Parathyroid adenoma (tissue), 2 donors: ENCODE measurements around the gene MYOM3.
A peak's percentile ranks its signal among the peaks of the same experiment; 100 is the strongest.

Experiments
- H2AFZ ChIP-seq: fragments of 300-600 bp; sonication (generic); one replicate; pipeline ENCODE4 v1.7.0; 2017; ENCODE audit warnings: antibody characterized with exemption, mild to moderate bottlenecking
- H3K27ac ChIP-seq: fragments of 300-600 bp; sonication (generic); one replicate; pipeline ENCODE4 v1.7.0; 2017
- H3K27me3 ChIP-seq: fragments of 300-600 bp; sonication (generic); one replicate; pipeline ENCODE4 v1.7.0; 2017; ENCODE audit warnings: low read length; ENCODE audit not compliant: control insufficient read depth, insufficient read depth
- H3K36me3 ChIP-seq: fragments of 300-600 bp; sonication (generic); one replicate; pipeline ENCODE4 v1.7.0; 2017; ENCODE audit warnings: low read length; ENCODE audit not compliant: control insufficient read depth, insufficient read depth
- H3K4me1 ChIP-seq: fragments of 300-600 bp; sonication (generic); one replicate; pipeline ENCODE4 v1.7.0; 2017; ENCODE audit warnings: control low read depth
- H3K4me2 ChIP-seq: fragments of 300-600 bp; sonication (generic); one replicate; pipeline ENCODE4 v1.7.0; 2017; ENCODE audit warnings: low read length
- H3K4me3 ChIP-seq: fragments of 300-600 bp; sonication (generic); one replicate; pipeline ENCODE4 v1.7.0; 2017; ENCODE audit warnings: low read depth, low read length
- H3K79me2 ChIP-seq: fragments of 300-600 bp; sonication (generic); one replicate; pipeline ENCODE4 v1.7.0; 2017; ENCODE audit warnings: control low read depth
- H3K9ac ChIP-seq: fragments of 300-600 bp; sonication (generic); one replicate; pipeline ENCODE4 v1.7.0; 2017; ENCODE audit warnings: mild to moderate bottlenecking
- H3K9me3 ChIP-seq: fragments of 300-600 bp; sonication (generic); one replicate; pipeline ENCODE4 v1.7.0; 2017; ENCODE audit warnings: low read length; ENCODE audit not compliant: control insufficient read depth
- TF ChIP-seq, protein P1 (sequence below): fragments of 300-600 bp; sonication (generic); IDR thresholded peaks from one replicate; pipeline ENCODE4 v1.7.0; 2017; ENCODE audit warnings: antibody characterized with exemption, mild to moderate bottlenecking
- donor health status: primary hyperparathyroidism.

MYOM3 gene

DNA sequence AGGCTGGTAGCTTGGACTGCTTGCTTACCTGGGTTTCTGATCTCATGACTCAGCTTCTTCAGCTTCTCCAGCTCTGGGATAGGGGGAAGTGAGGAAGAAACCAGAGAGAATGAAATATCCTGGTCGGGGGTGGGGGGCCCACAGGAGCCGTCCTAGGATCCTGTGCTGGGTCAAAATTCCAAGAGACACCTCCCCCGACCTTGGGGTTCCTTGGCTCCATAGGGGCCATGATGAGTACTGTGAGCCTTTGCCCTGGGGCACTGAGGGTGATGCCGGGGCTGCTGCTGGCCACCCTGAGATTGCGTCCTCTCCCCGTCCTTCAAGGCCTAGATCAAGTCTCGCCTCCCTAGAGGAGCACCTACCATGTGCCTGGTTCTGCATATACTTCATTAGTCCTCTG lies 40.0 kb downstream of the MYOM3 start:
- Histone ChIP-seq H3K27me3 (no peaks in the 10 kb centered on the region), H3K4me1 (no peaks in the 10 kb centered on the region), H3K79me2 (no peaks in the 10 kb centered on the region), H3K4me2 (no peak overlapping the region), H3K9me3 (no peaks in the 10 kb centered on the region), H3K36me3 (no peaks in the 10 kb centered on the region), H3K27ac (no peak overlapping the region), H3K4me3 (no peak overlapping the region), H3K9ac (no peak overlapping the region), H2AFZ (no peak overlapping the region)
- TF ChIP-seq, protein P1, sequence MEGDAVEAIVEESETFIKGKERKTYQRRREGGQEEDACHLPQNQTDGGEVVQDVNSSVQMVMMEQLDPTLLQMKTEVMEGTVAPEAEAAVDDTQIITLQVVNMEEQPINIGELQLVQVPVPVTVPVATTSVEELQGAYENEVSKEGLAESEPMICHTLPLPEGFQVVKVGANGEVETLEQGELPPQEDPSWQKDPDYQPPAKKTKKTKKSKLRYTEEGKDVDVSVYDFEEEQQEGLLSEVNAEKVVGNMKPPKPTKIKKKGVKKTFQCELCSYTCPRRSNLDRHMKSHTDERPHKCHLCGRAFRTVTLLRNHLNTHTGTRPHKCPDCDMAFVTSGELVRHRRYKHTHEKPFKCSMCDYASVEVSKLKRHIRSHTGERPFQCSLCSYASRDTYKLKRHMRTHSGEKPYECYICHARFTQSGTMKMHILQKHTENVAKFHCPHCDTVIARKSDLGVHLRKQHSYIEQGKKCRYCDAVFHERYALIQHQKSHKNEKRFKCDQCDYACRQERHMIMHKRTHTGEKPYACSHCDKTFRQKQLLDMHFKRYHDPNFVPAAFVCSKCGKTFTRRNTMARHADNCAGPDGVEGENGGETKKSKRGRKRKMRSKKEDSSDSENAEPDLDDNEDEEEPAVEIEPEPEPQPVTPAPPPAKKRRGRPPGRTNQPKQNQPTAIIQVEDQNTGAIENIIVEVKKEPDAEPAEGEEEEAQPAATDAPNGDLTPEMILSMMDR = no peak

DNA sequence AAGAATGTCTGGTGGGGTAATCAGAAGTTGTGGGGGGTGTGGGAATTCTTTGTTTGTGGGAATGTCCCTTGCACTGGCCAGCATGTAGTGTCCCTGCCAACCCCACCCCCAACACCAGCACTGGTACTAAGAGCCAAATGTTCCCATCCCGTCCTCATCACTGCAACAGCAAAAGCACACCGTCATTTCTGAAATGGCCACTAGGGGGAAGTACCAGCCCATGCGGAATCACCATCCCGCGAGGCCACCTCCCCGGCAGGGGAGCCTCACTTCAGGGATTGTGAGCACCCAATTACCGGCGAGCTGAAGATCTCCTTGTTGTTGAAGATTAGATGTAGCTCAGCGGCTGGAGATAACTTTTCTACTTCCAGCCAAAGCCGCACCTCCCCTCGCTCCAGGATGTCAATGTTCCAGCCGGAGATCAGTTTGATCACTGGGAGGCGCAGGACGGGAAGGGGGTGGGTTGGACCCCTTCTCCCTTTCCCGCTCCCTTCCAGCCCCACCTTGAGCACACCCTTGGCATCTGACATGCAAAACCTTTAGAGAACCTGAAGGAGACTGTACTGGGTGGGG lies 41.0 kb downstream of the MYOM3 start:
- Histone ChIP-seq H3K27ac (no peak overlapping the region), H3K4me1 (no peaks in the 10 kb centered on the region), H3K9ac (no peak overlapping the region), H3K36me3 (no peaks in the 10 kb centered on the region), H3K4me2 (no peak overlapping the region), H3K79me2 (no peaks in the 10 kb centered on the region), H3K4me3 (no peak overlapping the region), H3K9me3 (no peaks in the 10 kb centered on the region), H3K27me3 (no peaks in the 10 kb centered on the region), H2AFZ (no peak overlapping the region)
- TF ChIP-seq, protein P1 = peak; percentile 60

DNA sequence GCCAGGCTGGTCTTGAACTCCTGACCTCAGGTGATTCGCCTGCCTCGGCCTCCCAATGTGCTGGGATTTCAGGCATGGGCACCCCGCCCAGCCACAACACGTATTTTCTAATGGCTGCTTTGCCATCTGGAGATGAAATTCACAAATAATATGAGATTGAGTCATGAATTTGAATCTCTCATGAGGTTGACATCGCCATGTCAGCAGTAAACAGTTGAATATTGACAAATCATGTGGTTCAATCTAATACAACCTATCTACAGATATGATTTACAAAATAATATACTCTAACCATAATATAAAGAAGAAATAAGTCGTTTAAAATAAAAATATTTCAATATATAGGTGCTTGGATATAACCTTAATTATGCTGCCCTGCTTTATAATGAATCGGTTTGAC lies 42.1 kb downstream of the MYOM3 start:
- Histone ChIP-seq H3K27me3 (no peaks in the 10 kb centered on the region), H3K9ac (no peak overlapping the region), H3K4me3 (no peak overlapping the region), H3K27ac (no peak overlapping the region), H3K4me1 (no peaks in the 10 kb centered on the region), H3K4me2 (no peak overlapping the region), H3K36me3 (no peaks in the 10 kb centered on the region), H3K9me3 (no peaks in the 10 kb centered on the region), H2AFZ (no peak overlapping the region), H3K79me2 (no peaks in the 10 kb centered on the region)
- TF ChIP-seq, protein P1 = no peak

DNA sequence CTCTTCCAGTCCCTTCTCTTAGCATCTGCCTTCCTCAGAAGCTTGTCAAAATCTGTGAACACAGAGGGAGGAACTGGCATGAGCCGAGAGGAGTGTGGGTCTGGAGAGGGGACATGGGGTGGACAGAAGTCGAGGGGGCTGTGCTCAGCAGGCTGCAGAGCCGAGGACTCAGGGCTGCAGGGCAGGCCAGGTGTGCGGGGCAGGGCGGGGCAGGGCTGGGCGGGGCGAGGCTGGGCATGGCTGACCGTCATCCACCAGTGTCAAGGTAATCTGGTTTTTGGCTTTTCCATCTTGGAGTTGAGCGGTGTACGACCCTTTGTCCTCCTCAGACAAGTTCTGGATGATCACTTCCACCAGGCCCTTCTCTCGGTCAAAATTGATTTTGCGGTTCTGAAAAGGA lies 44.0 kb downstream of the MYOM3 start:
- H3K4me3 ChIP-seq = no peak overlapping the region
- H2AFZ ChIP-seq = no peak overlapping the region
- H3K9me3 ChIP-seq = no peaks in the 10 kb centered on the region
- TF ChIP-seq, protein P1 = no peak
- no peaks in the 10 kb centered on the region for H3K4me1 ChIP-seq
- no peak overlapping the region for H3K27ac ChIP-seq
- no peak overlapping the region for H3K4me2 ChIP-seq
- no peak overlapping the region for H3K9ac ChIP-seq
- no peaks in the 10 kb centered on the region for H3K36me3 ChIP-seq
- H3K79me2 ChIP-seq = no peaks in the 10 kb centered on the region
- H3K27me3 ChIP-seq = no peaks in the 10 kb centered on the region

DNA sequence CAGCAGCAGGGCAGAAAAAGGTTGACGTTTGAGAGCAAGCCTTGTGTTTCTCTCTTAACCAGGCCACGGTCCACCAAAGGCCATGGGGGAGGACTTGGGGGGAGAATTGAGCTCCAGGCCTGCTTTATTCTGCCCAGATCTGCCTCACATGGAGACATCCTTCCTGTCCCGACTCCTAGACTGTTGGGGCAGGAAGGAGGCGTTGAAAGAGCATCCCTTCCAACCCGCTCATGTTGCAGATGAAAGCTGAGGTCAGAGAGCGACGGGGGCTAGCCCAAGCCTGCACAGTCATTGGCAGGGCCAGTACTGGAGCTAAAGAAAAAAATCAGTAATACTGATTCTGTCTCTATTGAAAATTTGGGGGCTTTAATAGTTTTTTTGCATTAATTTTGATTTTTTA lies 46.6 kb downstream of the MYOM3 start:
- H3K79me2 ChIP-seq = no peaks in the 10 kb centered on the region
- H3K27ac ChIP-seq = no peak overlapping the region
- no peaks in the 10 kb centered on the region for H3K36me3 ChIP-seq
- H3K9ac ChIP-seq = no peak overlapping the region
- no peaks in the 10 kb centered on the region for H3K27me3 ChIP-seq
- no peak overlapping the region for H3K4me2 ChIP-seq
- no peak overlapping the region for H3K4me3 ChIP-seq
- TF ChIP-seq, protein P1 = no peak
- no peaks in the 10 kb centered on the region for H3K9me3 ChIP-seq
- H2AFZ ChIP-seq = no peak overlapping the region
- H3K4me1 ChIP-seq = no peaks in the 10 kb centered on the region
